NCI-H146 treated with DMSO at 0.1 percent for 48 hours (cell line): ENCODE results near the gene PCDH1.
"Not testable (repeated sequence)": the region's sequence is repeated elsewhere in the genome, so short reads cannot be mapped to it uniquely, and the experiment has no call there.

ENCODE experiments used
- DNase-seq: peaks from one replicate; lab custom pipeline; 2025; ENCODE audit not compliant: unreplicated experiment; lab: John Stamatoyannopoulos, UW

Gene PCDH1

DNA sequence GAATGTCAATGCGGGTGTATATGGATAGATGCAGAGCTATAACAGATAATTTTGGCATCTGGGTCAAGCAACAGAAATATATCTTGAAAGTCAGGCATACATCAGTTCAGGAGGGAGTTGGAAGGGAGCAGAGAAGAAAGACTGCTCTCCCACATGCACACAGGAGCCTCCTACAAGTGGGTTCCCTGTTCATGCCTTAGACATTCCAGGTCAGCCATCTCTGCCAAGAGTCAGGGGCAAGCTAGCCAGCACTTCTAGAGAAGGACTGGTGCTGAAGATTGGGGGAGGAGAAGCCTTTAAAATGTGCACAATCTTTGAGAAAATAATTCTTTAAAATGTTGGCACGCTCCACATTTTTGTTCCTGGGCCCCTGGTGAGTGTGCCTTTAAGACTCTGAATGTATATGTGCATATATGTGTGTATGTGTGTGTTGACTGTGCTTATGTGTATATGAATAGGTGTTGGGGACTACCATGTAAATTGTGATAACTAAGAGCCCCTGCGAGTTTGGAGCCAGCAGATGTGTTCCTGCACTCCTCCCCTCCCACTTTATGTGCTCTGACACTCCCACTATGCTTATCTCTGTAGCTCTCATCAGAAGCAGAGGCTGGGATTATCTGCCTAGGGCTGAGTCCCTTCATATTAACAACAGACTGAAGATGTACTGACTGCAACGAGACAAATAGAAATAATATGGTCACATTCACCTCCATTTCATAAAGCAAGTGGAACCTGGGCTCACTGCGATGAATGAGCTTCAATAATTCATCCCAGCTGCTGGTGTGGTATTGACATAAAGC is 24.0 kb upstream of the PCDH1 start:
- peak; percentile 40 for DNase-seq

DNA sequence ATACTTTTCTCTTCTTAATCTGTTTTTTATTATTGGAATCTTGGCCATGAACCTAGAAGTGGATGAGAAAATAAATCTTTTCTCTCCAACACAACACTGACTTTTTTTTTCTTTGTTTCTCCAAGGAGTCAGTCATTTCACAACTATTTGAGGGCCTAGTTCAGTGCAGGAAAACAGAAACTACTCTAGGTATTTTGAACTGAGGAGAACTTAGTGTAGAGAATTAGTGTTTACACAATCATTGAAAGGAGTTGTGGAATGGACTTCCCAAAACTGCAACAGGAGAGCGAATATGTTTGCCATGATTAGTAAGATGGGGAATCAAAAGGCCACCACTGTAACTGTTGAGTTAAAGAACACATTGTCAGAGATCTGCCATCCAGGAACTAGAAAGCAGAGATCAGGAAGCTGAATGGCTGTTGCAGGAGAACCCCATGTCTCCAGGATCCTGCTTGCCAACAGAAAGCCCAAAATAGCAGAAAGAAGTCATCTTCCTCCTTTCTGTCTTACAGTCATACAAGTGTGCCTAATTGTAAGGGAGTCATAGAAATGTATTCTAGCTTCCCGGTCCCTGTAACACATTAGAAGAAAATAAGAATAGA is 20.3 kb upstream of the PCDH1 start:
- DNase-seq: no peak

DNA sequence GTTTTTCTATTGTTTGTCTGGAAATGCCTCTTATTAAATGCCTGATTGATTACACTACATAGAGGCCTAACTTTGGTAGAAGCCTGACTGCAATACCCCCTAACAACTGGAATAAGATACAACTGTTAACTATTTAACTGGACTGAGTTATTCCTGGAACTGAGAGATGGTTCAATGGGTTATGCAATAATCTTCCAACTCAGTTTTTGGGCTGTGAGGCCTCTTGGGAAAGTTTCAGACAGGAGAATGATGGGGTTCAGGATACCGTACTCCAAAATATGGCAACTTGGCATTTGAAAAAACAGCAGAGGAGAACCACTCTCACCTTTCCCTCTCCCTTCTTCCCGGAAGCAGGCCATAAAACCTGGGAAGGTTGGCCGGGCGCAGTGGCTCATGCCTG is 19.2 kb upstream of the PCDH1 start:
- no peak for DNase-seq

DNA sequence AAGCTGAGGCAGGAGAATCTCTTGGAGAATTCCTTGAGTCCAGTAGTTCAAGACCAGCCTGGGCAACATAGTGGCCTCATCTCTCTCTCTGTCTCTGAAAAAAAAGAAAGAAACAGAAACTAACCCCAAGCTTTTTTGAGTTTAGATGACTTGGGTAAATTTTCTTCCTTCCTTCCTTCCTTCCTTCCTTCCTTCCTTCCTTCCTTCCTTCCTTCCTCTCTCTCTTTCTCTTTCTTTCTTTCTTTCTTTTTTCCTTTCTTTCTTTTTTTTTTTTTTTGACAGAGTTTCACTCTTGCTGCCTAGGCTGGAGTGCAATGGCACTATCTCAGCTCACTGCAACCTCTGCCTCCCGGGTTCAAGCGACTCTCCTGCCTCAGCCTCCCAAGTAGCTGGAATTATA is 12.2 kb upstream of the PCDH1 start:
- not testable (repeated sequence) for DNase-seq

DNA sequence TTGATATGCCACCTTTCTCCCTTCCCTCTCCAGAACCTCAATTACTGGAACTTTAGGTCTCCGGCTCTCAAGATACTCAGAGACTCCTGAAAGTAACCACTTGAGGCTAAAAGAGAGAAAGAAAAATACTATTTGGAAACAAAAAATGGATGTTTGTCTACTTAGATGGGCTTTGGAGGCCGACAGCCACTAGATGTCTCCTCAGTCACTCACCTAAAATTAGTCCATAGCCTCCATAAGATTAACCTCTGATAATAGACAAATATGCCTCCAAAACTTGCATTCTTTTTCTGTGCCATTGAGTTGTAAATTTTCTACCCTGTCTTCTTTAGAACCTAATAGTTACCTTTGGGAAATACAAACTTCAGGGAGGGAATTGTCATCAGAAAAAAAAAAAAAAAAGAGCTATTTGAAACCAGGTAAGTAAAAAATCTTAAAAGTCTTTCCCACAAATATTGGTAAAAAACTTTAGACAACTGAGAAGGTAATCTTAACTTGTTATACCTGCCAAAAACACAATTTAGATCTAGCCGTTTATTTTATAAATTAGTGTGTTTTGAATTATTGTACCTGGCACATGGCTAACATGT is 11.2 kb upstream of the PCDH1 start:
- DNase-seq: no peak

DNA sequence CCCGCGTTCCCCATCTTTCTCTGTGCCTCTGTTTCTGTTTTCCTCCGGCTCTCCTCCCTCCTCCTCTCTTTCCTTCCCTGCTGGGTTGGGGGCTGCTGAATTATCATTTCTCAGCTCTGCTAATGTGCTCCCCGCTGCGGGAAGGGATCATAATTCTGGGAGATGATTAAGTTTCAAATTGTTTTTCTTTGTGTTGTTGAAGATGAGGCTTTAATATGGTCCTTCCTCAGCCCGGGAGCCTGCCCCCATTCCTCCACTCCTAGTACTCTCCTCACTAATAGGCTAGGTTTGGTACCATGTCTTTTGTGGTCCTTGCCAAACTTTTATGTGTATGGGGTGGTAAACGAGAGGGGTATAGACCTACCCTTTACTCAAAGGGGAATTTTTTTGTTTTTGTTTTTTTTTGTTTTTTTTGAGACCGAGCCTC is 5.7 kb upstream of the PCDH1 start:
- DNase-seq: no peak

DNA sequence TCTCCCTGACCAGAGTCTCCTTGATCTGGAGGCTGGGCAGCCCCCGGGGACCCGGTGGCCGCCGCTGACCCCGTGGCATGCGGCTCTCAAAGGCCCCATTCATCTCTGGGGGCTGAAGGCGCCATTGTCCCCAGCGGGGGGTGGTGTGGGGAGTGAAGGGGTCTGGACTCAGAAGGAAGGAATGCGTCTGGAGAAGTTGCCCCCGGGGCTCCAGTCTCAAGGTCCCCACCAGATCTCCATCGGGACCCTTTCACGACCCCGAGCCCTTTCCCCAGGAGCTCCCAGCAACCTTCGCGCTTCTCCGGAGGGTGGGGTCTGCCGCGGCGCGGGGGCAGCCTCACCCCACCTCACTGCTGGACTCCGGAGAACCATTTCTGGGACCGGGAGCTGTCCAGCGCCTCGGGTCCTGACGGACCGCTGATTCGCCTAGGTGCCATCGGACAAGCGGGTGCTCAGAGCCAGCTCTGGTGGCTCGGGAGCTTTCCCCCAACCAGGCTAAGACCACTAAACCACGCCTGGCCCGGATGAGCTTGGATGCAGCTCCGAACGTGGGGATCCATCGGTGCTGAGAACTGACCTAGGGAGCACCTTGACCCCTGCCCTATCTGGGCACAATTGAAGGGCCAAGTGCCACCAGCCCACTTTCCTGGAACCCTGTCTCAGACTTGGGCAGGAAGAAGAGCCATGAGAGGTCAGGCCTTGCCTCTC is 5.1 kb upstream of the PCDH1 start:
- no peak for DNase-seq

DNA sequence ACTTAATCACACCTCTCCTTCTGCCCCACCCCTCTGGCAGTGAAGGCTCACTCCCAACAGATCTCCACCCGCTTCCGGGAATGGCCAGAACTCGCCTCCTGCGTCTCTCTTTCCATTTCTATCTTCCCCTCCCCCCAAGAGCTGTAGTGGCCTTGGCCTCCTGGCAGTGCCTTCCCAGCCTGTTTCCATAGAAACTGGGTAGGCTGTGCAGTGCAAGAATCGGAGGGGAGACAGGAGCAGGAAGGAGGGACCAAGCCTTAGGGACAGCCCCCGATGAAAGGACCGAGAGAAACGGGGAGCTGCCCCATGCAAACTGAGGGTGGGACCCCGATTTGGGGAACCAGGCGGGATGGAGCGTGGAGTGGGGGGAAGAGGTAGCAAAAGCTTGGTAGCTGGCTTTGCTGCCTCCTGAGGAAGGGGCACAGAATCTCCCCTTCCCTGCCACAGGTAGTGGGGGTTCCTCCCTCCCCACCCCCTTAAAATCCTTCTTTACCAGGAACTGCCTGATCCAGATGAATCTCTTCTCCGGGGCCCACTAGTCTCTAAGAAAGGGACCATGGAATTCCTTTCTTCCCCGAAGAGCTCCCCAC is 4.5 kb upstream of the PCDH1 start:
- peak; percentile 23 for DNase-seq

DNA sequence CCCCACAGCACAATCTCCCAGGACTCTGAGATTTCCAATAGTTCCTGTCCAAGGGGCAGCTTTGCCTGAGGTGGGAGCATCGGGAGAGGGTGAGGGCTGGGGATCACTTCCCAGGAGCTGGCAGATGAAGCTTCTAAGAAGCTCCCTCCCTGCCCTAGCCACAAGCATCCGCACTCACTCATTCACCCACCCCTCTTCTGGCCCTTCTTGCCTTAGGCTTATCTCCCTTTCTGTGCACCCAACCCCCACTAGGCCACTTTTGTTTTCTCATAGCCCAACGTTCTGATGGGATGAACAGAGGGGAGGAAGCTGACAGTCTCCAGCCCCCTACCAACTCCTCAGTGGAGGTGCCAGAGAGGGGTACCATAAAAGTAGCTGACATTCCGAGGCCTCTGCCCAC is 3.7 kb upstream of the PCDH1 start:
- DNase-seq: no peak

DNA sequence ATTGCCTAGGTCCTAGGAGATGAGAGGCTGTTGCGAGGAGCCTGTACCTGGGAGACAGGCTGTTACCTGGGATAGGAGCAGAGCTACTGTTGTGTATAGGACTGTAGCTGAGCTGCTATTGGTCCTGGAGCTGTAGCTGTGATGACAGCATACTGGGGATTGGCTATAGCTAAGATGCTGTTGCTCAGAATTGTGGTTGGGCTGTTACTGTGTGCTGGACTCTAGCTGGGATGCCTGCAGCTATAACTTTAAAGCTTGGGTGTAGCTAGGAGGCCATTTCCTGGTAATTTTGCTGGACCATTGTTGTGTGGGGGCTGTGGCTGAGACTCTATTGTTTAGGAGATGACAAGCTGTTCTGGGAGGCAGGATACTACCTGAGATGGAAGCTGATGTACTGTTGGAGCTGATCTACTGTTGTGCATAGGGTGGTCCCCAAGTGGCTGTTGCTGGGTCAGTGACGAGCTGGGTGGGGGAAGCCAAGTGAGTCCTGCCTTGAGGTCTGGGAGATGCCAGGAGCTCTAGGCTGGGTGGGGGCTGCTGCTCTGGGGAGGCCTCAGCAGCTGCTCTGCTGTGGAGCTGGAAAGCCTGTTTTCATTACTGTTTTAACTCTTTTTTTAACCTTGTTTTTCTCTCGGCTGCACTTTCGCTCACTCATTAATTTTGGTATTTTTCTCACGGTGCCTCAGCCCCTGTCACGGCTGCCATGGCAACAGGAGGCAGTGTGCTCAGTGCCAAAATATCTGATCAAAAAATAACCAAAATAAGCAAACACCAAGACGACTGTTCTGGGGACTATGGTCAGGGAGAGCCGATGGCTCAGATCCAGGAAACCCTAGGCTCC is 3.0 kb upstream of the PCDH1 start:
- DNase-seq: no peak

DNA sequence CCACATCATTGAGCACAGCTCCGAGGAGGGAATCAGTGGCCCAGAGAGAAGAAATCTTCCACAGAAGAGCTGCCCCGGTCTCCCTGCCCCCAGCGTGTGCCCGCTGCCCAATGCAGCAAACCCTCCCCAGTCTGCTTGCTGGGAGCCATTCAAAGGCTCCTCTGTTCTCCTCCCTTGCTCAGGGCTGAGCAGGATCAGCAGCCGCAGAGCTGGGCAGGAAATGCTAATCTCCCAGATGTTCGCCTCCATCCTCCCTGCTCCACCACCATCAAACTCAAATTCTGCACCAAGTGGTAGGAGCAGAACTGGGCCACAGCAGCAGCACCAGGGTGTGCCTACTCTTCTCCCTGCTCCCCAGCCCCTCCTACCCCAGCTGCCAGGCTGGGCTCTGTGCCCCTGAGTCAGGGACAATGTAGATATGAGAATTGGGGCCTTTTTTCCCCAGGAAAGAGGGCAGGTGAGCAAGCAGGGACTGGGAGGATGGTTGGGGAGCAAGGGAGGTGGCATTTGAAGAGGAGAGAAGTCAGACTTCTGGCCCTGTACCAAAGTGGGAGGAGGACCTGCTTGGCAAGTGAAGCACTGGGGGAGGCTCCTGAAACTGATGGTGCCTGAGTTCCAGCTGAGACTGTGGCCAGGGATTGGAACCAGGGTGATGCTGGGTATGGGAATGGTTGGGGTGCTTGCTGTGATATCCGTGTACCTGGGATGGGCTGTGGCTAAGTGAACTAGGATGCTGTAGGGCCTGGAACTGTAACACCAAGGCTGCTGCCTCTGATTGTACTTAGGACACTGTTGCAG is 1.9 kb upstream of the PCDH1 start:
- no peak for DNase-seq

DNA sequence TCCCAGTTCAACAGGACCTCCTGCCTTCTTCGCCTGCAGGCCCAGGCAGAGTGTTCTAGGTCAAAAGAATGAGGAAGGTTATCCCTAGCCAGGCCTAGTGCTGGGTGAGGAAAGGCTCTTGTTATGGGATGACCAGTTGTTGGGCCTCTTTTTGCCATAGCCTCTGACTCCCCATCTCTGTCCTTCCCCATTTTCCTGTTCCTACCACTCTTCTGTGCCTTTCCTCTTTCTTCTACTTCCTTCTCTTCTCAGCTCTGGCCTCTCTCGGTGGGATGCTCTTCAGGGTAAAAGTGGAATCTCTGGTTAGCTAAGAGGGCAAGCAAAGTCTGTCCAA is 1.2 kb upstream of the PCDH1 start:
- no peak for DNase-seq

DNA sequence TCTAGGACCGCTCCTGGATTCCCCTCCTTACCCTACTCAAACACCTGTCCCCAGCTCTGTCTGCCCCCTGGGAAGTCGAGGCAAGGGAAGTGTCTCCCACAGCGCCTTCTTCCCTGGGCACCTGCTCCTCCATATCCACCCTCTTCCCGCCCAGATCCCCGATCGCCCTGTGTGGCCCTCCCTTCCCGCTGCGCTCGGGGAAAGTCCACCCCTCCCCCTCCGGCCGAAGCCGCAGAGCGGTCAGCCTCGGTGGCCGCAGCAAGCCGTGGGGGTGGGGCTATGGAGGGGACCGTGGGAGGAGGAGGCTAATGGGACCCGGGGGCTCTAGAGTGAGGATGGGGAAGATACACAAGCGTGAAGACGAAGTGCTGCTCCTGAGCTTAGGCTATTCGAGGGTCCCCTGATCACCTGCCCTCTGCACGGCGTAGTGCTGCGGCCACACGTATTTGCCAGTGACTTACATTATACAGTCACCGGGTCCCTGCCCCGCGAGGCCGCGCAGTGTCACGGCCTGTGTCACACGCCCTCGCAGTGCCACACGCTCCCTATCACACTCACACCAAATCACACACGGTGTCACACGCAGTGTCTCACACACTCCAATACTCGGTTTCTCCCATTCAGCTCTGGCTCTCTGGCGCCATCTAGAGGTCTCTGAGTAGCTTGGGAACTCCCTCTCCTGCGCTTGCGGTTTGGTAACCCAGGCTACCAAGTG is 658 bp upstream of the PCDH1 start:
- peak; percentile 56 for DNase-seq

DNA sequence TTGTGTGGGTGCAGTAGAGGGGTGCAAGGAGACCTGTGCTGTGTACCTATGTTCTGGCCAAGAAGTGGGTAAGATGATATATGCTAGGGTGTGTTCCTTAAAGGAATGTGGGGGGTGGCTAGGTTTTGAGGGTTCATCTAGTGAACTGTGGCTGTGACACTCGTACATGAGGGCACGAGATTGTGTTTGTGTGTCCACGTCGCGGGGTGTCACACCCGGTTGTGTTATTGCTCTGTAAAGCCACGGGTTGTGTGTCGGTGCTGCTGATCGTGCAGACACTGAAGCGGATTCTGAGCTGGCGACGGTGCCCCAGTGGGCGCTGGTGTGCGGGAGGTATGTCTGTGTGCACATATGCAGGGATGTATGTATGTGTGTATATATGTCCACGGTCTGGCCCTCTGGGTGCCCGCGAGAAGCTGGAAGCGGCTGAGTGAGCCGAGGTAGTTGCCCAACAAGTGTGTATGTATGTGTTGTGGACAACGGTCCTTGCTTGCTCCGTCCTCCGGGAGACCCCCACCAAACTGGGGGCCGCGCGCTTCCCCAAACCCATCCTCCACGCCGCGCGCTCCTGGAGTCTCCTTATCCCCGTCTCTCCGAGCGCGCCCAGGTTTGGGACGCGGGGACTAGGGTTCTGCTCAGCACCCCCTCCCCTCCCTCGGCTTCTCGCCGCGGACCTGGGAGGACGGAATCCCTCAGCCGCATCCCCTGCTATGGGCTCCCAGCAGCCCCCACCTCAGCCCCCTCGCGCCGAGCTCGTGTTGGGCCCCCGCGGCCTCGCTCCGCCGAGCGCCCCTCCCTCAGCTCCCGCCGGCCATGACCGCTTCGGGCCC is 639 bp downstream of the PCDH1 start:
- DNase-seq: no peak

DNA sequence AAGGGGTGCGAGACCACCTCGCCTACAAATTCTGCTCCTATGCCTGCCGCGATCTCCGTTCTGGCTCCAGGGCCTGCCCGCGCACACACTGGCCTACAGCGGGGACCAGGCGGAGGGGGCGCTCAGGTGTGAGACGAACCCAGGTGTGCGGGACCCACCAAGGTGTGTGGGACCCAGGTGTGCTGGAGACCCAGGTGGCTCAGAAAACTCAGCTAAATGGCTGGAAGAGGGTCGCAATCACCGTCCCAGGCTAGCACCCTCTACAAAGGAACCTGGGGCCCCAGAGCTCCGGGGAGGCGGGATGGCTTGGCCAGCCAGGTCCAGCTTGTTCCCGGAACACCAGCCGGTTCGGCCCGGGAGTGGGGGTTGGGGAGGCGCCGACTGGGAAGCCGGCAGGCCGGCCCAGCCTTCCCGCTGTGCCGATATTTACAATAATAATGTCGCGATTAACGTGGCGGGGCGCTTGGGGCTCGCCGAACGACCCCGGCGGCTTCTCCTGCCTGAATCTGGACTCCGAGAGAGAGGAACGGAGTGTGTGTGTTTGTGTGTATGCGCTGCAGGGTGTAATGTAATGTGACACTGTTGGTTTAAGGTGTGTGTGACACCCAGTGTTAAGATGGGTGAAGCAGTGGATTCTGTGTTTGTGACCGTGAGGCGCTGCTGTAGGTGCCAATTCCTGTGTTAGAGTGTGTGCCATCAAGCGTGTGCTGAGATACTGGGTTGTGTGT is 1.4 kb downstream of the PCDH1 start:
- no peak for DNase-seq

DNA sequence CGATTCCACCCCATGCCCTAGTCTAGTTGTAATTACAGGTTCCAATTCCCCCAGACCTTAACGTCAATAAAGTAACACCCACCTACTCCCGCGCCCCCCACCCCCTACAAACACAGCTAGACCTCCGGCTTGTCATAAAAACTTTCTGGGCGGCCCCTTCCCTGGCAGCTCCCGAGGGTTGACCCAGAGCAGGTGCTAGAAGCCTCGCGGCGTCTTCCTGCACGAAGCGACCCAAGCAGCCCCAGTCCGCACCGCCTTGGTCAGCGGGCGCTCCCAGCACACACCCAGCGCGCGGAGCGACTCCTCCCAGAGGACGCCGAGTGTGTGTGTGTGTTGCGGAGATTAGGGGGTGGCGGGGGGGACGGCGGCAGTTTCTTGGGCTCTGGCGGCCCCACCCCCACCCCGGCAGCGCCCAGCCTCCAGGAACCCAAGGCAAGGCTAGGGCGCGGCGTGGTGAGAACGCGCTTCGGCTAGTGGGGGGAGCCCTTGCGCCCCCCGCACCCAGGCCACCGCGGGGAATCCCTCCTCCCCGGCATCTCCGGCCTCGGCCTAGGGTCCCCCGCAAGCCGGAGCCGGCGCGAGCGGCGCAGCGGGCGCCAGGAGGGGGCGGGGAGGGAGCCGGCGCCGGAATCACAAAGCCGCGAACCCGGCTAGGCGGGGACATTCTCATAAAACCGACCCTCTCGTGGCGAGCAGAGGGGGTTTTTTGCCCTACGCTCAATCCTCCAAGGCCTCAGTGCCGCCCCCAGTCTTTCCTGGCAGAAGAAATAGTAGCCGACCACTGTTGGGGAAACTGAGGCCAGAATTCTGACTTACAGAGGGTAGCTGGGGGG is 2.2 kb downstream of the PCDH1 start:
- DNase-seq: no peak
